T follicular helper cell (primary cell): ENCODE results near the gene TMEM121.

Source experiments
- DNase-seq: peaks from one replicate; pipeline ENCODE4 v3.0.0-alpha.2; 2020; ENCODE audit warnings: low read depth

Gene TMEM121

GRCh38 chr14:105487449-105487985, 38.9 kb upstream of the TMEM121 start:
- peak; percentile 70 for DNase-seq

- no peak for DNase-seq
These were observed 38.2 kb upstream of the TMEM121 start for GRCh38 chr14:105487986-105488777.

- no peak for DNase-seq
These were observed 37.4 kb upstream of the TMEM121 start for GRCh38 chr14:105488781-105489541.

GRCh38 chr14:105489542-105490266, 36.7 kb upstream of the TMEM121 start:
- DNase-seq = peak; percentile 85

- DNase-seq = no peak
These were observed 36.2 kb upstream of the TMEM121 start for GRCh38 chr14:105490267-105490571.

- peak; percentile 98 for DNase-seq
These were observed 35.6 kb upstream of the TMEM121 start, which contains the start of gene TEDC1 for GRCh38 chr14:105490572-105491365. TSS of gene TEDC1 (plus strand) at chr14:105491246. CDS start at chr14:105491376, 130 bp downstream.

GRCh38 chr14:105491366-105491973, 34.9 kb upstream of the TMEM121 start:
- peak; percentile 86 for DNase-seq

GRCh38 chr14:105492031-105492970, 34.1 kb upstream of the TMEM121 start:
- DNase-seq = no peak

GRCh38 chr14:105492971-105493871, 33.2 kb upstream of the TMEM121 start:
- DNase-seq = no peak

- DNase-seq = no peak
These were observed 32.3 kb upstream of the TMEM121 start for GRCh38 chr14:105493921-105494605.

- no peak for DNase-seq
These were observed 31.8 kb upstream of the TMEM121 start for GRCh38 chr14:105494606-105494929.

GRCh38 chr14:105495101-105495989, 31.0 kb upstream of the TMEM121 start:
- no peak for DNase-seq

GRCh38 chr14:105495990-105496830, 30.2 kb upstream of the TMEM121 start:
- no peak for DNase-seq

- no peak for DNase-seq
These were observed 29.4 kb upstream of the TMEM121 start for GRCh38 chr14:105496831-105497591.

- DNase-seq = no peak
These were observed 28.5 kb upstream of the TMEM121 start for GRCh38 chr14:105497671-105498429.
